ENCODE measurements around the gene CDH4. TPM values are rescaled to one million over a fixed set of nuclear protein-coding genes. Genes with fewer than 3 reads are reported as not detected.

Gene CDH4
- total RNA-seq, 1 donor: 8.6 TPM

GRCh38 chr20:61733891-61734732 is 482.1 kb downstream of the CDH4 start:
- no peak for DNase-seq (ENCODE audit: low read depth in 2 of 3, low spot score in 2 of 3)

- no peak for DNase-seq (ENCODE audit: low read depth in 2 of 3, low spot score in 2 of 3)
Measured at GRCh38 chr20:61734733-61735502, 482.9 kb downstream of the CDH4 start.

- DNase-seq (ENCODE audit: low read depth in 2 of 3, low spot score in 2 of 3): no peak
Measured at GRCh38 chr20:61735503-61735785, 483.4 kb downstream of the CDH4 start.

GRCh38 chr20:61736001-61736635 is 484.1 kb downstream of the CDH4 start:
- DNase-seq (ENCODE audit: low read depth in 2 of 3, low spot score in 2 of 3): no peak

- DNase-seq (ENCODE audit: low read depth in 2 of 3, low spot score in 2 of 3): no peak
Measured at GRCh38 chr20:61736751-61737310, 484.8 kb downstream of the CDH4 start.

GRCh38 chr20:61737346-61737745 is 485.3 kb downstream of the CDH4 start:
- DNase-seq (ENCODE audit: low read depth in 2 of 3, low spot score in 2 of 3): no peak

GRCh38 chr20:61737812-61738443 is 485.9 kb downstream of the CDH4 start:
- DNase-seq (ENCODE audit: low read depth in 2 of 3, low spot score in 2 of 3): no peak

GRCh38 chr20:61738601-61739069 is 486.6 kb downstream of the CDH4 start:
- DNase-seq (ENCODE audit: low read depth in 2 of 3, low spot score in 2 of 3): no peak

- DNase-seq (ENCODE audit: low read depth in 2 of 3, low spot score in 2 of 3): no peak
Measured at GRCh38 chr20:61739086-61739831, 487.2 kb downstream of the CDH4 start.

GRCh38 chr20:61739832-61740118 is 487.7 kb downstream of the CDH4 start:
- DNase-seq (ENCODE audit: low read depth in 2 of 3, low spot score in 2 of 3): no peak

GRCh38 chr20:61742097-61742825 is 490.2 kb downstream of the CDH4 start:
- peak in 1 of 3 donors; percentile 3 for DNase-seq (ENCODE audit: low read depth in 2 of 3, low spot score in 2 of 3)

- no peak for DNase-seq (ENCODE audit: low read depth in 2 of 3, low spot score in 2 of 3)
Measured at GRCh38 chr20:61743606-61744005, 491.5 kb downstream of the CDH4 start.

GRCh38 chr20:61744691-61745396 is 492.8 kb downstream of the CDH4 start:
- no peak for DNase-seq (ENCODE audit: low read depth in 2 of 3, low spot score in 2 of 3)

- DNase-seq (ENCODE audit: low read depth in 2 of 3, low spot score in 2 of 3): no peak
Measured at GRCh38 chr20:61745397-61746146, 493.5 kb downstream of the CDH4 start.

- no peak for DNase-seq (ENCODE audit: low read depth in 2 of 3, low spot score in 2 of 3)
Measured at GRCh38 chr20:61746147-61746646, 494.1 kb downstream of the CDH4 start.

- no peak for DNase-seq (ENCODE audit: low read depth in 2 of 3, low spot score in 2 of 3)
Measured at GRCh38 chr20:61746781-61747180, 494.7 kb downstream of the CDH4 start.

- DNase-seq (ENCODE audit: low read depth in 2 of 3, low spot score in 2 of 3): no peak
Measured at GRCh38 chr20:61748376-61748775, 496.3 kb downstream of the CDH4 start.
